Neuron (in vitro differentiated cells): Measurements from ENCODE around the gene RAD52.

Experiments
- H2AFZ ChIP-seq: one replicate; pipeline ENCODE4 v1.6.1; 2013; ENCODE audit warnings: low read depth, mild to moderate bottlenecking, inconsistent platforms, low read length, moderate library complexity
- H3K27me3 ChIP-seq: one replicate; pipeline ENCODE4 v1.6.1; 2013; ENCODE audit warnings: low read length; ENCODE audit not compliant: insufficient read depth
- H3K36me3 ChIP-seq: one replicate; pipeline ENCODE4 v1.6.1; 2013; ENCODE audit warnings: low read length; ENCODE audit not compliant: insufficient read depth
- H3K4me1 ChIP-seq: one replicate; pipeline ENCODE4 v1.6.1; 2013; ENCODE audit warnings: low read length; ENCODE audit not compliant: insufficient read depth
- H3K4me3 ChIP-seq: 2 replicates; pipeline ENCODE4 v1.5.1; 2013; ENCODE audit warnings: mild to moderate bottlenecking, low read length, moderate library complexity
- H3K9me3 ChIP-seq: one replicate; pipeline ENCODE4 v1.6.1; 2013; ENCODE audit warnings: low read length

Gene RAD52

DNA sequence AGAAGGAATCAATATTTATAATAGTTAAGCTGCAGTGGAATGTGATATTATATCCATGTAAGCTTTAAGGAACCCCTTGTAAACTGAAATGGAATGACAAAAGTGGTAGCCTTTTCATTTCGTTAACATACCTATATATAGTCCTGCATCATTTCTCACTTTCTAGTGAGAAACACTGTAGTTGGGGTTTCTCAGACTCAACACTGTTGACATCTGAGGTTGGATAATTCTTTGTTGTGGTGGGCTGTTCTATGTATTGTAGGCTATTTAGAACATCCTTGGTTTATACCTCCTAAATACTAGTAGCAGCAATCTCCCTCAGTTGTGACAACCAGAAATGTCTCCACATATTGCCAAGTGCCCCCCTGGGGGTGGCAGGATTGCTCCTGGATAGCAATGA is 79.1 kb downstream of the RAD52 start:
- Histone ChIP-seq H3K36me3 (peaks cover 62% of the 10 kb centered on the region), H3K27me3 (no peaks in the 10 kb centered on the region), H2AFZ (no peak overlapping the region), H3K4me3 (no peak overlapping the region), H3K4me1 (no peaks in the 10 kb centered on the region), H3K9me3 (no peaks in the 10 kb centered on the region)

DNA sequence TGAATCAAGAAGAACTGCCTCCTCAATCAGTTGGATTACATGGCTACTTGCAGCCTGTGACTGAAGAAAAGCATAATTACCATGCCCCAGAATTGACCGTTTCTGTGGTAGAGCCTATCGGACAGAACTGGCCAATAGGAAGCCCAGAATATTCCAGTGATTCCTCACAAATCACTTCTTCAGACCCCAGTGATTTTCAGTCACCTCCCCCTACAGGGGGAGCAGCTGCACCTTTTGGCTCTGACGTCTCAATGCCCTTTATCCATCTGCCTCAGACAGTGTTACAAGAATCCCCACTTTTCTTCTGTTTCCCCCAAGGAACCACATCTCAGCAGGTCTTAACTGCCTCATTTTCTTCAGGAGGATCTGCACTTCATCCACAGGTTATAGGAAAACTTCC is 80.8 kb downstream of the RAD52 start:
- H3K36me3 ChIP-seq = peaks cover 62% of the 10 kb centered on the region
- no peaks in the 10 kb centered on the region for H3K27me3 ChIP-seq
- no peak overlapping the region for H3K4me3 ChIP-seq
- H2AFZ ChIP-seq = no peak overlapping the region
- no peaks in the 10 kb centered on the region for H3K9me3 ChIP-seq
- no peaks in the 10 kb centered on the region for H3K4me1 ChIP-seq

- H3K4me3 ChIP-seq = no peak overlapping the region
- H2AFZ ChIP-seq = no peak overlapping the region
- no peaks in the 10 kb centered on the region for H3K4me1 ChIP-seq
- H3K27me3 ChIP-seq = no peaks in the 10 kb centered on the region
- no peaks in the 10 kb centered on the region for H3K9me3 ChIP-seq
- H3K36me3 ChIP-seq = peaks cover 63% of the 10 kb centered on the region
These were observed 81.6 kb downstream of the RAD52 start for GRCh38 chr12:867905-868304.

DNA sequence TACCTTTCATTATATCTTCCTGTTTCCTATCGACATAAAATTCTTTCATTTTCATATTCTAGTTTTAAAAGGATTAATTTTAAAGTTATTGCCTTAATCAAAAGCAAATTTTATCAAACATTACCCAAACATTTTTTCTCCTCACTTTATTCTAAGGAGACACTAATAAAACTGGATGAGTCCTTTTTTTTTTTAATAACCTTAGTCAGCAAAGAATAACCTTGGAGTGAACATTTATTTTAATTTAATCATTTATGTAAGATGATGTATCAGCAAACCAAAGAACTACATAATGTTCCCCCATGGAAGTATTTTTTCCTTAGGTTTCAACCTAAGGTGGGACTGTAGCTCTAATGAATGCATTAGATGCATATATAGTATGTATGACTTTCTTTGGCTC is 83.9 kb downstream of the RAD52 start:
- peaks cover 68% of the 10 kb centered on the region for H3K36me3 ChIP-seq
- H2AFZ ChIP-seq = no peak overlapping the region
- no peaks in the 10 kb centered on the region for H3K27me3 ChIP-seq
- H3K4me1 ChIP-seq = no peaks in the 10 kb centered on the region
- no peak overlapping the region for H3K4me3 ChIP-seq
- no peaks in the 10 kb centered on the region for H3K9me3 ChIP-seq

DNA sequence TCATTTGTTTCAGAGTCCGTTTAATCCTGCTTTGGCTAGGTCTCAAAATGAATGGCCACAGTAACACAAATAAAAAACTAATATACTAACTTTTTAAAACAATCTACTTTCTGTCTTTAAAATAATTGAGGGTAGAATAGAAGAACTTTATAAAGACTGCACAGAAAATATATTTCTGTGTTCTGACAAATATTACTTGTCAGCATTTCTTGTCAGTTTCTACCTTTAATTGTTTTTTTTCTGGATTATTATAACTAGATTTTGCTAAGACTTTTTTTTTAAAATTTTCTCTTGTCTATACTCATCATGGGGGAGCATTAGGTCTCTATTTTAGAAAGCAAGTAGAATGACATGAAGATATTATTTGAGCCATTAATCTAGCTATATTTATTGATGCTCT is 86.2 kb downstream of the RAD52 start:
- no peak overlapping the region for H2AFZ ChIP-seq
- no peaks in the 10 kb centered on the region for H3K27me3 ChIP-seq
- no peaks in the 10 kb centered on the region for H3K4me1 ChIP-seq
- peaks cover 76% of the 10 kb centered on the region for H3K36me3 ChIP-seq
- H3K9me3 ChIP-seq = no peaks in the 10 kb centered on the region
- no peak overlapping the region for H3K4me3 ChIP-seq

GRCh38 chr12:862303-862911 is 87.1 kb downstream of the RAD52 start:
- Histone ChIP-seq H3K9me3 (no peaks in the 10 kb centered on the region), H3K27me3 (no peaks in the 10 kb centered on the region), H2AFZ (no peak overlapping the region), H3K4me1 (no peaks in the 10 kb centered on the region), H3K4me3 (no peak overlapping the region), H3K36me3 (peaks cover 76% of the 10 kb centered on the region)
